Endothelial cell (in vitro differentiated cells): ENCODE measurements around the gene UNK. TPM values are rescaled to one million over a fixed set of nuclear protein-coding genes. Genes with fewer than 3 reads are reported as not detected.
A peak's percentile ranks its signal among the peaks of the same experiment; 100 is the strongest.

Experiments
- DNase-seq: peaks from one replicate; pipeline ENCODE4 v3.0.0; 2021; ENCODE audit warnings: low spot score
- H3K27ac Mint-ChIP-seq: one replicate; pipeline ENCODE4 v1.8.0; 2021; ENCODE audit warnings: mixed read lengths, inconsistent platforms; ENCODE audit not compliant: unreplicated experiment
- H3K27me3 Mint-ChIP-seq: one replicate; pipeline ENCODE4 v1.8.0; 2021; ENCODE audit warnings: mild to moderate bottlenecking, moderate library complexity, mixed read lengths, inconsistent platforms; ENCODE audit not compliant: unreplicated experiment
- H3K36me3 Mint-ChIP-seq: one replicate; pipeline ENCODE4 v1.8.0; 2021; ENCODE audit warnings: mild to moderate bottlenecking, low read depth, mixed read lengths, inconsistent platforms; ENCODE audit not compliant: unreplicated experiment
- H3K4me1 Mint-ChIP-seq: one replicate; pipeline ENCODE4 v1.8.0; 2021; ENCODE audit warnings: mild to moderate bottlenecking, mixed read lengths, inconsistent platforms; ENCODE audit not compliant: unreplicated experiment
- H3K4me3 Mint-ChIP-seq: one replicate; pipeline ENCODE4 v1.8.0; 2021; ENCODE audit warnings: mild to moderate bottlenecking, mixed read lengths, inconsistent platforms; ENCODE audit not compliant: unreplicated experiment
- H3K9me3 Mint-ChIP-seq: one replicate; pipeline ENCODE4 v1.8.0; 2021; ENCODE audit warnings: mixed read lengths, inconsistent platforms; ENCODE audit not compliant: unreplicated experiment
- CTCF ChIP-seq: fragments of 200-600 bp; sonication (generic); IDR thresholded peaks from one replicate; pipeline ENCODE4 v1.5.0; 2021; ENCODE audit warnings: antibody characterized with exemption; ENCODE audit not compliant: unreplicated experiment
- total RNA-seq: library from RNA; stranded (reverse); fragmentation: NEBNext Ultra II Directional; extraction: Animal tissue kit (Norgen Biotek cat#: 25700); gene quantifications from one replicate; pipeline ENCODE4 v1.2.1, GENCODE V29; 2021; ENCODE audit not compliant: unreplicated experiment

Gene UNK
- total RNA-seq, 1 donor from 2014 or later: 28.8 TPM

GRCh38 chr17:75743625-75744206, 40.9 kb upstream of the UNK start:
- TF ChIP-seq CTCF: no peak
- no peak for DNase-seq
- H3K4me1 Mint-ChIP-seq: no peaks in the 10 kb centered on the region
- H3K27ac Mint-ChIP-seq: no peak overlapping the region
- H3K36me3 Mint-ChIP-seq: no peaks in the 10 kb centered on the region
- H3K9me3 Mint-ChIP-seq: no peaks in the 10 kb centered on the region
- H3K27me3 Mint-ChIP-seq: no peaks in the 10 kb centered on the region
- no peak overlapping the region for H3K4me3 Mint-ChIP-seq

- no peak for TF ChIP-seq CTCF
- DNase-seq: no peak
- Mint-ChIP-seq H3K36me3 (no peaks in the 10 kb centered on the region), H3K4me1 (no peaks in the 10 kb centered on the region), H3K27ac (no peak overlapping the region), H3K4me3 (no peak overlapping the region), H3K27me3 (peaks cover 3% of the 10 kb centered on the region), H3K9me3 (no peaks in the 10 kb centered on the region)
Measured at GRCh38 chr17:75748706-75749105, 35.9 kb upstream of the UNK start.

GRCh38 chr17:75749545-75750389, 34.8 kb upstream of the UNK start:
- peaks cover 3% of the 10 kb centered on the region for H3K4me1 Mint-ChIP-seq
- no peak overlapping the region for H3K4me3 Mint-ChIP-seq
- H3K9me3 Mint-ChIP-seq: no peaks in the 10 kb centered on the region
- peak; percentile 89 for DNase-seq
- peaks cover 3% of the 10 kb centered on the region for H3K27me3 Mint-ChIP-seq
- peak; percentile 97 for TF ChIP-seq CTCF
- no peak overlapping the region for H3K27ac Mint-ChIP-seq
- H3K36me3 Mint-ChIP-seq: peaks cover 3% of the 10 kb centered on the region

GRCh38 chr17:75750661-75751423, 33.8 kb upstream of the UNK start:
- no peak overlapping the region for H3K27ac Mint-ChIP-seq

More at GRCh38 chr17:75750661-75751423, 33.8 kb upstream of the UNK start:
- peaks cover 3% of the 10 kb centered on the region for H3K36me3 Mint-ChIP-seq
- H3K27me3 Mint-ChIP-seq: peaks cover 3% of the 10 kb centered on the region
- no peaks in the 10 kb centered on the region for H3K9me3 Mint-ChIP-seq
- DNase-seq: no peak
- H3K4me3 Mint-ChIP-seq: no peak overlapping the region
- H3K4me1 Mint-ChIP-seq: peaks cover 5% of the 10 kb centered on the region
- TF ChIP-seq CTCF: no peak
